A673 (cell line): ENCODE measurements around the gene AK2. TPM values are rescaled to one million over a fixed set of nuclear protein-coding genes. Genes with fewer than 3 reads are reported as not detected.

Experiments
- BruUV-seq: library from RNA; stranded (reverse); fragments of 400-500 nt; replicated peaks from 2 replicates; lab custom pipeline; 2021; lab: Mats Ljungman, UMichigan
- CTCF ChIA-PET: fragments of 300-600 bp; sonication (Branson Sonifier 250); formaldehyde crosslinking; loops from one replicate; lab custom pipeline; 2022; ENCODE audit warnings: antibody characterized with exemption; lab: Charles Lee
- POLR2A ChIA-PET: fragments of 300-600 bp; sonication (Branson Sonifier 250); formaldehyde crosslinking; loops from one replicate; lab custom pipeline; 2022; ENCODE audit warnings: antibody characterized with exemption; ENCODE audit not compliant: low non-redundant PET; lab: Charles Lee
- DNase-seq: peaks from one replicate; pipeline ENCODE4 v3.0.0-alpha.2; 2015; ENCODE audit warnings: low spot score
- H3K27ac ChIP-seq: fragments of 200-600 bp; sonication (generic); 2 replicates; pipeline ENCODE4 v1.5.1; 2016; ENCODE audit warnings: mixed run types, low read depth, mild to moderate bottlenecking, mixed read lengths, antibody characterized with exemption, low read length; ENCODE audit not compliant: poor library complexity, severe bottlenecking
- H3K27me3 ChIP-seq: fragments of 200-600 bp; sonication (generic); replicated peaks from 2 replicates; pipeline ENCODE4 v1.6.1; 2017; ENCODE audit warnings: mixed run types, low read depth, mild to moderate bottlenecking, mixed read lengths, antibody characterized with exemption, low read length; ENCODE audit not compliant: insufficient read depth, poor library complexity
- H3K36me3 ChIP-seq: fragments of 200-600 bp; sonication (generic); 2 replicates; pipeline ENCODE4 v1.6.1; 2016; ENCODE audit warnings: mixed run types, mild to moderate bottlenecking, mixed read lengths, antibody characterized with exemption, low read length; ENCODE audit not compliant: insufficient read depth, poor library complexity, severe bottlenecking
- H3K4me1 ChIP-seq: fragments of 200-600 bp; sonication (generic); 2 replicates; pipeline ENCODE4 v1.6.1; 2017; ENCODE audit warnings: mixed run types, mild to moderate bottlenecking, mixed read lengths, antibody characterized with exemption, low read length; ENCODE audit not compliant: insufficient read depth, poor library complexity, severe bottlenecking
- H3K4me3 ChIP-seq: fragments of 200-600 bp; sonication (generic); 2 replicates; pipeline ENCODE4 v1.5.1; 2016; ENCODE audit warnings: low read depth, mixed run types, mild to moderate bottlenecking, mixed read lengths, low read length; ENCODE audit not compliant: poor library complexity, severe bottlenecking
- H3K9me3 ChIP-seq: fragments of 200-600 bp; sonication (generic); 2 replicates; pipeline ENCODE4 v1.6.1; 2016; ENCODE audit warnings: mixed run types, low read depth, mild to moderate bottlenecking, mixed read lengths, antibody characterized with exemption, low read length; ENCODE audit not compliant: poor library complexity, severe bottlenecking
- CTCF ChIP-seq: fragments of 300-800, 200-600 bp; sonication (generic); conservative IDR thresholded peaks from 2 replicates; pipeline ENCODE4 v1.5.1; 2017; ENCODE audit warnings: low read depth, mild to moderate bottlenecking, antibody characterized with exemption, low read length, moderate library complexity, mixed read lengths
- EZH2 ChIP-seq: fragments of 200-600 bp; sonication (generic); IDR thresholded peaks from 2 replicates; pipeline ENCODE4 v1.6.1; 2017; ENCODE audit warnings: borderline replicate concordance, low read depth, mild to moderate bottlenecking, mixed read lengths, antibody characterized with exemption, low read length; ENCODE audit not compliant: poor library complexity, severe bottlenecking
- intact Hi-C: fragments of 100-400 bp; cut with micrococcal nuclease; formaldehyde crosslinking; loops from one replicate; pipeline ENCODE4 v1.10.0; 2022; ENCODE audit not compliant: unreplicated experiment
- total RNA-seq: library from RNA; stranded (reverse); gene quantifications from 2 replicates; pipeline ENCODE4 v1.2.3, GENCODE V29; 2021

Gene AK2
- total RNA-seq, 1 experiment from 2014 or later, result 196 TPM

- no peak overlapping the region for H3K27ac ChIP-seq
- H3K4me1 ChIP-seq, result peaks cover 10% of the 10 kb centered on the region
- no peaks in the 10 kb centered on the region for H3K36me3 ChIP-seq
- no peaks in the 10 kb centered on the region for H3K27me3 ChIP-seq
- no peak for TF ChIP-seq EZH2
- no peak for TF ChIP-seq CTCF
- BruUV-seq, result no TSS peak
- ChIA-PET CTCF (no interaction called here), POLR2A (no interaction called here)
- H3K4me3 ChIP-seq, result no peak overlapping the region
- intact Hi-C loops, result no loop called here
- H3K9me3 ChIP-seq, result no peaks in the 10 kb centered on the region
- peak; percentile 41 for DNase-seq
Observed at GRCh38 chr1:32960819-32961355, 75.8 kb downstream of the AK2 start.

DNA sequence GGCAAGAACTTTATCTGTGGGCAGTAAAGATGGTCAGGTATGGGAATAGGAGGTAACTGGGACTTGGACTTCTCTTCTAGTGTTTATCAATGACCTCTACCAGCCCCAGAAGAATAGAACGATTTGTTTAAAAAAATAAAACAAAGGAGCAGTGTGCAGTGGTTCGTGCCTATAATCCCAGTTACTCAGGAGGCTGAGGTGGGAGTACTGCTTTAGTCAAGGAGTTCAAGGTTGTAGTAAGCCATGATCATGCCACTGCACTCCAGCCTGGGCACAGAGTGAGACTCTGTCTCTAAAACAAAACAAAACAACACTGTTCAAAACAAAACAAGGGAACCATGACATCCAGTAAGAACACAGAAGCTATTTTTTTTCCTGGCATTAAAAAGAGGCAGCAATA lies 76.3 kb downstream of the AK2 start:
- intact Hi-C loops, result no loop called here

GRCh38 chr1:32958827-32959226 lies 77.9 kb downstream of the AK2 start:
- peaks cover 10% of the 10 kb centered on the region for H3K4me1 ChIP-seq
- H3K27me3 ChIP-seq, result no peaks in the 10 kb centered on the region
- CTCF ChIA-PET, result no interaction called here
- no peaks in the 10 kb centered on the region for H3K9me3 ChIP-seq
- POLR2A ChIA-PET, result no interaction called here
- H3K27ac ChIP-seq, result no peak overlapping the region
- intact Hi-C loops, result no loop called here
- DNase-seq, result no peak
- no TSS peak for BruUV-seq
- H3K4me3 ChIP-seq, result no peak overlapping the region
- no peaks in the 10 kb centered on the region for H3K36me3 ChIP-seq
- no peak for TF ChIP-seq EZH2
- no peak for TF ChIP-seq CTCF

More for the DNA sequence above, 76.3 kb downstream of the AK2 start:
- BruUV-seq, result no TSS peak
- Histone ChIP-seq H3K9me3 (no peaks in the 10 kb centered on the region), H3K4me3 (no peak overlapping the region), H3K36me3 (no peaks in the 10 kb centered on the region), H3K27me3 (no peaks in the 10 kb centered on the region), H3K27ac (no peak overlapping the region), H3K4me1 (peaks cover 10% of the 10 kb centered on the region)
- CTCF ChIA-PET, result no interaction called here
- TF ChIP-seq CTCF (no peak), EZH2 (no peak)
- no peak for DNase-seq
- POLR2A ChIA-PET, result no interaction called here

Other genes starting within 250 kb of the AK2 start
- 262 and 299 TPM in 2 replicates for gene YARS1, start 219.5 kb downstream of the AK2 start, total RNA-seq
- gene S100PBP, start 219.2 kb downstream of the AK2 start, total RNA-seq, result 66.1 and 69.3 TPM in 2 replicates
- 1.2 and 1.3 TPM in 2 replicates for gene FNDC5, start 166.0 kb downstream of the AK2 start, total RNA-seq
- 0.69 and 0.98 TPM in 2 replicates for gene HPCA, start 150.4 kb downstream of the AK2 start, total RNA-seq
- gene TMEM54, start 135.5 kb downstream of the AK2 start, total RNA-seq, result 3.2 and 4.8 TPM in 2 replicates
- 14.3 and 14.5 TPM in 2 replicates for gene RNF19B, start 72.1 kb downstream of the AK2 start, total RNA-seq
- 3.6 and 4.6 TPM in 2 replicates for gene AZIN2, start 44.3 kb upstream of the AK2 start, total RNA-seq
- 2.8 and 3.5 TPM in 2 replicates for gene TRIM62, start 145.2 kb upstream of the AK2 start, total RNA-seq
- 40.1 and 55.7 TPM in 2 replicates for gene ZNF362, start 219.6 kb upstream of the AK2 start, total RNA-seq